DMS114 treated with DMSO at 0.1 percent for 48 hours (cell line): ENCODE results near the gene MARCHF10.
A peak's percentile ranks its signal among the peaks of the same experiment; 100 is the strongest.

Source experiments
- DNase-seq: peaks from one replicate; lab custom pipeline; 2025; ENCODE audit not compliant: unreplicated experiment; lab: John Stamatoyannopoulos, UW

MARCHF10 gene

DNA sequence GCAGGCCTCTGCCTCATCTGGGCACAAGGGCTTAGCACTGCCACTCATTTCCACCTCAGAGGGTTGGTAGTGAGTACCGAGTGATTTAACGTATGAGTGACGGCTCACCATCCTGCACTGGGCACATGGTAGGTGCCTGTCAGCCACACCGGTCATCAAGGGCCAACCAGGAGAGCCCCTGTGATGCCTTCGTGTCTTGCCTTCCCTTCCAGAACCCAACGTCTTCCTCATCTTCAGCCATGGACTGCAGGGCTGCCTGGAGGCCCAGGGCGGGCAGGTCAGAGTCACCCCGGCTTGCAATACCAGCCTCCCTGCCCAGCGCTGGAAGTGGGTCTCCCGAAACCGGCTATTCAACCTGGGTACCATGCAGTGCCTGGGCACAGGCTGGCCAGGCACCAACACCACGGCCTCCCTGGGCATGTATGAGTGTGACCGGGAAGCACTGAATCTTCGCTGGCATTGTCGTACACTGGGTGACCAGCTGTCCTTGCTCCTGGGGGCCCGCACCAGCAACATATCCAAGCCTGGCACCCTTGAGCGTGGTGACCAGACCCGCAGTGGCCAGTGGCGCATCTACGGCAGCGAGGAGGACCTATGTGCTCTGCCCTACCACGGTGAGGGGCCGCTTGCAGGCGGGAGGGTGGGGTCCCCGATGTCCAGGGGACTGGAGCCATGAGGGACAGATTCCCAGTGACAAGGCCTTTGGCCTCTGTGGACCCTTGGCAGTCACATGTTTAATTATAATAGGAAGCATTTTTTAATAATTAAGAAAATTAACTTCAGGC lies 143.6 kb downstream of the MARCHF10 start:
- no peak for DNase-seq

DNA sequence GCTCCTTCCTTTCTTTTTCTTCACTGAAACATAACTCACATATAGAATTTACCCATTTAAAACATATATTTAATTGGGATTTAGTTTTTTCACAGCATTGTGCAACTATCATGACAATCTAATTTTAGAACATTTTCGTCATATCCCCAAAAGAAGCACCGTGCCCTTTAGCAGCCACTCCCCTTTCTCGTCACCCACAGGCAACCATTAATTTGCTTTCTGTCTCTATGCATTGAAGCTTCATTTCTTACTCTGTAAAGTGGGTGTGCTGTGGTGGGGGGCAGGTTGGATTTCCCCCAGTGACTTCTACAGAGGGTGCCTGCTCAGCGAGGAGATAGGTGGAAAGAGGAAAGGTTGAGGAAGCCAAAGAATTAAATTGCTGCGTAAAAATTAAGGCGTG lies 144.8 kb downstream of the MARCHF10 start:
- DNase-seq, result no peak

DNA sequence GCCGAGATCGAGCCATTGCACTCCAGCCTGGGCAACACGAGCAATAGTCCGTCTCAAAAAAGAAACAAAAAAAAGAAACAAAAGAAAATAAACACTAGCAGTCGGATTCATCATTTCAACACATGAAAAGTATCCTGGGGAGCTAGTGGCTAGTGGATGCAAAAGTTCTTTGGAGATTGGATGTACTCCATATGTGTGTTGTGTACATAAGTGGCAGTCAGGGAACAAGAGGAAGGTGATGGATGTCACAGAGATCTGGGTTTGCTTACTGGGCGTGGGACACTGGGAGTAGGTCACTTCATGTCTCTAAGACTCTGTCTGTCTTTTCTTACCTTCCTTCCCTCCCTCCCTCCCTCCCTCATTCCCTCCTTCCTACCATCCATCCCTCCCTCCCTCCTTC lies 145.3 kb downstream of the MARCHF10 start:
- DNase-seq, result no peak

DNA sequence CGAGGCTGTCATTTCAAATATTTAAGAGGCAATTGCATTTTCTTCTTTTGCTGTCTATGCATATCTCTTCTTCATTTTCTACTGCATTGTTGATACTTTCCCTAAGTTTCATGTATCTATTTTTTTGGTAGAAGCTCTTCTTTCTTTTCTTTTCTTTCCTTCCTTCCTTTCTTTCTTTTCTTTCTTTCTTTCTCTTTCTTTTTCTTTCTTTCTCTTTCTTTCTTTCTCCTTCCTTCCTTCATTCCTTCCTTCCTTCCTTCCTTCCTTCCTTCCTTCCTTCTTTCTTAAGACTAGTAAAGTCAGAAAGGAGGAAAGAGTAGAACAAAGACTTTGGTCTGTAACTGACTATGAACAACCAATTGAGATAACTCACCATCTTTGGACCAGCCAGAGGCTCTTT lies 146.8 kb downstream of the MARCHF10 start:
- DNase-seq, result no peak

DNA sequence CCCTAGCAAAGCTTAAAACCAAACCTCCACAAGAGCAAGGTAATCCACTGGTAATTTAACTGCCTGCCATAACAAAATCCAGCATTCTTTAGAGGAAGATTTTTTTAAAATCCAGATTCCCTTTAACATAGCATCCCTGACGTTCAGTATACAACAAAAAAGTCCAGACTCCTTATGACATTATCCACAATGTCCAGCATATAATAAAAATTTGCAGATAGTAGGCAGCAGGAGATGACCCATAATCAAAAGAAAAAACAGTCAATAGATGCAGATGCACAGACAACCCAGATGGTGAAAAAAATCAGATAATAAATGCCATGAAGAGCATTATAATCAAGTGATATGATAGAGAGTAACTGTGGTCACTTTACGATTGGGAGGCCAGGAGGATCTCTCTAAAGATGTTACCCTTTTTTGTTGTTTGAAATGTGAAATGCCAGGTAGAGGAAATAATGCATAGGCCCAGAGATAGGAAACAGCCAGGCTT lies 147.4 kb downstream of the MARCHF10 start:
- DNase-seq, result no peak

DNA sequence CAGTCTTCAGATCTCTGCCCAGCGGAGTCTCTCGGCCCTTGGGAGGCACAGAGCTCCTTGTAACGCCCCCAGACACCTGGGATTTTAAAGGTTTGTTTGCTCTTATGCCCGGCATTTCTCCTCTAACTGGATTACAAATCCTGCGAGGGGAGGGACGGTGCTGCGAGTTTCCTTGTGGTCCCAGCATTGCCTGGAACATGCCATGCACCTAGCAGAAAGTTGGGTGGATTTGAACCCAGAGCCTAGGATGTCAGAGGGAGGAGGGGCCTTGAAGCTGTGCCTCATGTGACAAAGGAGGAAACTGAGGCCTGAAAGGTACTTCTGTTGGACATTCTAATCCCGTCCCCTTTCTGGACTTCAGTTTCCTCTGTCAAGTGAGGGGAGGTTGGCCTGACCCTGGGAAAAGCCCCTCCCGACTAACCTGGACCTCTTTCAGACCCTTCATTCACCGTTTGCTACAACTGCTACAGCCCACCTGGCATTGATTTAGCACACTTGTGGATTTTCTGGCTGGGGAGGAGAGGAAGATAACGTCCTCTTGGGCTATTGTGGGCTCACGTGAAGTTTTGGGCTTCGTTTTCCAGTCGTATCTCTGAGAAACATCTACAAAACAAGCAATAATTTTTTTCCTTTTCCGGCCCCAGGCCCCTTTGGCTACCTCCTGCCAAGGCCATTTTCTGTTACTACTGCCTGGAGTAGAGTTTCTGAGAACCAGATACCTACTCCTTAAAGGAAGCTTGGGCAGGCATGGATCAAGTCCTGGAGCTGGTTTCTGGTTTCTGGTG lies 149.8 kb downstream of the MARCHF10 start:
- DNase-seq, result no peak

DNA sequence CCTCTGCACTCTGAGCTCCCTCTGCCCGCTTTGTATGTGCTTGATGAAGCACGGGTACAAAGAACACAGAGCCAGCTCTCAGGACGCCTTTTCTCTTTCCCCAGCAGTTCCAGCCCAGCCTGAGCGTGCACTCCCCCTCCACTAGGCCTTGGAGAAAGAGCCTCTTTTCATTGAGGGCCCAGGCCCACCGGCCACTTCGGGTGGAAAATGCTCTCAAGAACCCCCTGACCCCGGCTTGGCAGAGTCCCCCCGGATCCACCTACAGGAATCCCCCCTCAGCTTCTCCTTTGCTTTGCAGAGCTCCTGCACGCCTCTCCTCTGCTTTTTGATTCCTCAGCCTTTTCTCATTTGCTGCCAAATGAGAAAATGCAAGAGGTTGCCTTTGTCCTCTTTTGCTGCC lies 150.4 kb downstream of the MARCHF10 start:
- no peak for DNase-seq

DNA sequence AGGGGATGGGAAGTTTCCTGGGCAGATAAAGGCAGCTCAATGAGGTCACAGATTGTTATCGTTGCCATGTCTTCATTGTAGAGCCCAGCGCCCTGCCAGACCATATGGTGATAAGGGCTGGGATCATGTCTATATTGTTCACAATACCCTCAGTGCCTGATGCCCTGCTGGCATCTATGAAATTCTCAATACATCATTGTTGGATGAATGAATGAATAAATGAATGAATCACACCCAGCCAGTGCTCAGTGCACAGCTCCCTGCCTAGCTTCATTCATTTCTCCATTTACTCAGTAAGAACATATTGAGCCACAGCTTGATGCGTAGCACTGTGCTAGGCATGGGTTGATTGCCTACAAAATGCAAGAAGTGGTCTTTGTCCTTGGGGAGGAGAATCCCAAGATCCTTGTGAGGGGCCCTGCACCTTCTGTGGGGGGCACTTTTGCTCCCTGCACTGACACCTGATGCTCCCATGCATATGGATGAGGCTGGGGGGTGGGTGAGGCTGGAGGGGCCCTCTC lies 150.9 kb downstream of the MARCHF10 start:
- DNase-seq, result no peak

DNA sequence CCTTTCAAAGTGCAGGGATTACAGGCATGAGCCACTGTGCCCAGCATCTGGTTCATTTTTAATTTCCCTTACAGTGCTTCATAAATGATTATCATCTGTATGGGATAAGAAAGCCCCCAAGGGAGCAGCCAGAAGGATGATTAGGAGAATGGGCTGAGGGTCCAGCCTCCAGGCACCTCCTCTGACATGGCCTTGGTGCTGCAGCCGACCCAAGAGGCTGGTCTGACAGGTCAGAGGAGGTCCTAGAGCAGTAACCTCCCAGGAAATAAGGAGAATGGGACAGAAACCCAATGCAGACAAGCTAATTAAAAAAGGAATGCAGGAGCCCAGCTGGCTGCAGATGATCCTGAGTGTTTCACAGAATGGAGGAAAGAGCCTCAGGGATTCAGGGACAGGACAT lies 151.7 kb downstream of the MARCHF10 start:
- DNase-seq, result no peak

DNA sequence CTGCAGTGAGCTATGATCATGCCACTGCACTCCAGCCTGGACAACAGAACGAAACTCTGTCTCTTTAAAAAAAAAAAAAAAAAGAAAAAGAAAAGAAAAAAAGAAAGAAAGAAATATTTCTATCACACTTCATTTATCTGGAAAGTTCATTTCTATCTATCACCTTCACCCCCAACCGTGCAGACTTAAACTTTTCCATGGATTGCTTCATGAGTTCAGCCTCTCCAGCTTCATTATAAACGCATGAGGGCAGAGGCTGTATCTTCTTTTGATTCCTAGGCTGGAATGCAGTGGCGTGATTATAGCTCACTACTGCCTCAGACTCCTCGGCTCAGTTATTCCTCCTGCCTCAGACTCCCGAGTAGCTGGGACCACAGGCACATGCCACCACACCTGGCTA lies 152.5 kb downstream of the MARCHF10 start:
- DNase-seq, result no peak

DNA sequence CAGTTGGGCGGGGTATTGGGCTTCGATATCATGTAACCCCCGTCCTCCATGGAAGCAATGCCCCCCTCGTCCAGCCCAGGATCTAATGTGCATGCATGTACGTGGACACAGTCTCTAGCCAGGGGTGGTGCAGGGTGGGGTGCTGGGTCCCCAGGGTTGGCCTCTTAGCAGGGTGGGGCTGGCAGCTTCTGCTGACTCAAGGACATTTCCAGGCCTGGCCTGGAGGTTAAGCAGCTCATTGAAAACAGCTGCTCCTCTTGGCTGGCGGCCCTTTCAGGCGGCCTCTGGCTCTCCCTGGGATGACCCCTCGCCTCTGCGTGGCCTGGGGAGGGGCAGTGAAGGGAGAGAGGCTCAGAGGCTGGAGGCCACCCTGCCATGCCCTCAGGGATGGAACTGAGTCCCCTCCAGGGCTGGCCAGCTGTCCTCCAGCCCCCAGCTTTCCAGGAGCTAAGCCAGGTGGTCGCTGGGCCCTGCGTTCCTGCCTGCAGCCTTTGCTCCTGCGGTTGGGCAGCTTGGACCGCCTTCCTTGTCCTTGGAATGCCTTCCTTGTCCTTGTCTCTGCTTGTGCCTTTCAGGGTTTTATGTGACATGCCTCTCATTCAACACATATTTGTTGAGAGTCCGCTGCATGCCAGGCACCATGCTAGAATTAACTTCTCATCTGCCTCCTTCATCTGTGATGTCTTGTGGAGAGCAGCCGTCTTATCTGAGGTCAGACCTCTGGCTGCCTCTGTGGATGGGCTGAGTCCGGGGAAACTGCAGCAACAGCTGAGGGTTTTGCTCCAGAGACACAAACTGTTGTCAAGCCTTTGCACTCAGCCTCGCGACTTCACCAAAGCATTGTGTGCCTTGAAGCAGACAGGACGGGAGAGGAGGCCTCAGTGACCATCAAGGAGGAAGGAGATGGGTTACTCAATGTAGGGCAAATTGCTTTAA lies 154.0 kb downstream of the MARCHF10 start:
- DNase-seq, result no peak

DNA sequence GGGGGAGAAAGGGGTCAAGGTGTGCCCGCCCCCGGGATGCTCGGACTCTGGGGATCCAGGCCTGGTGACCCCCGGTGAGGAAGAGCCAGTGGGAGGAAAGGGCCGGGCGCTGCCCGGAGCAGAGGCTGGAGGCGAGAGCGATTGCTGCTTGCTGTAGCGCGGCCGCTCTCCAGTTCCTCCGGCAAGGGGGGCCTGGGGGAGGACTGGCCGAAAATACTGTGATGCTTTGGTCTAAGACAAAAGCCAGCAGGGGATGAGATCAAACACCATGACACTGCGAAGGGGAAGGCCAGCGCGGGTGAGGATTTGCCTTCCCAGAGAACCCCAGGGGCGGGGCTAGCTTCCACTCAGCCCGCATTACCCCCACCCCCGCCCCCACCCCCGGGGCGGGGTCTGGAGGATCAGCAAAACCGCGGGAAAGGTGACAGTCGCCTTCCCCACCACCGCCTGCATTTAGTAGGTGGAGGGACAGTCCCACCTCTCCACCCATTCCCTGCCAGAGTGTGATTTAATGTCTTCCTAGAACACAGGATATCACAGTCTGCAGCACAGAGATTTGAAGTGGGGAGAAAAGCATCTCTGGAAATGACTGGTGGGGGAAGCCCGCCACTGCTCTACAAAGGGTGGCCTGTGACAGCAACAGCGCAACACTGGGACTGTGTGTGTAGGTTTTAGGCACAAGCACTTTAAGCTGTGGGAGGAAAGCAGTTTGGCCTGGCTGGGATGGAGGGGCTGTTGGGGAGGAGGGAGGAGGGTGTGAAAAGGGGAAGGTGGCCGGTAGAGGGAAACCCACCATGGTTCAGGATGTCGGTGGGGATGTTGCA lies 154.9 kb downstream of the MARCHF10 start:
- peak; percentile 30 for DNase-seq

DNA sequence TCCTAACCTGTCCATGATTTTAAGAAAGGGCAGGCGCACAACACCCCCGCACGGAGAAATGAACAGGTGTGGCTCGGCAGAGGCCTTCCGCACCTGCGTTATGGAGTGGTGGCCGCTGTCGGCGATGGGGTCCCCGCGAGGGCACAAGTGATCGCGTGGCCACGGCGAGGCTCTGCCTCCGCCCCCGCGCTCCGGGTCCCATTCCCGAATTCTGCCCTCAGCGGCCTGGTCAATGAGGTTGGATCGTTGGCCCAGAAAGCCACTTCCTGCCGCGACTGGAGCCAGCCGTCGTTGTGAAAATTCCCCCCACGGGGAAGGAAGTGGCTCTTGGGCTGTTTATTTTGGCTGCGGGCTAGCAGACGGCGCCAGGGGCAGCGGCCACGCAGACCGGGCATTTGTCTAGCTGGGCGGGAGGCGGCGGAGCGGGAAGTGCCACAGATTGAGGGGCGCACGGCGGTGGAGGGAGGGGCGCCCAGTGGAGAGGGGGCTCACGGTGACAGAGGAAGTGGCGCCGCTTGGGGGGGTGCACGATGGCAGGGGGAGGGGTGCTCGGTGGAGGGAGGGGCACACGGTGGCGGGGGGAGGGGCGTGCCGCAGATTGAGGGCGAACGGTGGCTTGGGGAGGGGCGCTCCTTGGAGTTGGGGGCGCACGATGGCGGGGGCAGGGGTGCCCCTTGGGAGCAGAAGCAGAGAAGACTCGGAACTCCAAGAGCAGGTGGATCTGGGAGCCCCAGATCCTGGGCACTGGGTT lies 155.7 kb downstream of the MARCHF10 start:
- DNase-seq, result no peak
